HPDE6-E6E7 (cell line): ENCODE measurements around the gene EIF4E1B.

Experiments
- DNase-seq: peaks from one replicate; pipeline ENCODE4 v3.0.0; 2011; ENCODE audit warnings: missing footprints; ENCODE audit errors: extremely low spot score

The EIF4E1B gene

GRCh38 chr5:176663566-176663965 is 33.1 kb downstream of the EIF4E1B start:
- no peak for DNase-seq

- no peak for DNase-seq
Measured at GRCh38 chr5:176664479-176664878, 34.0 kb downstream of the EIF4E1B start.

GRCh38 chr5:176664886-176665285 is 34.4 kb downstream of the EIF4E1B start:
- no peak for DNase-seq

- no peak for DNase-seq
Measured at GRCh38 chr5:176665517-176665916, 35.0 kb downstream of the EIF4E1B start.

GRCh38 chr5:176667637-176668036 is 37.2 kb downstream of the EIF4E1B start:
- no peak for DNase-seq

- no peak for DNase-seq
Measured at GRCh38 chr5:176670449-176670848, 40.0 kb downstream of the EIF4E1B start.

- no peak for DNase-seq
Measured at GRCh38 chr5:176671399-176671798, 40.9 kb downstream of the EIF4E1B start.

- no peak for DNase-seq
Measured at GRCh38 chr5:176671890-176672747, 41.6 kb downstream of the EIF4E1B start.

- DNase-seq = no peak
Measured at GRCh38 chr5:176673651-176674583, 43.4 kb downstream of the EIF4E1B start.

GRCh38 chr5:176674799-176675198 is 44.3 kb downstream of the EIF4E1B start:
- no peak for DNase-seq

- peak; percentile 40 for DNase-seq
Measured at GRCh38 chr5:176675676-176676360, 45.3 kb downstream of the EIF4E1B start.

GRCh38 chr5:176676361-176676824 is 45.9 kb downstream of the EIF4E1B start:
- no peak for DNase-seq

- no peak for DNase-seq
Measured at GRCh38 chr5:176677209-176677939, 46.9 kb downstream of the EIF4E1B start.

GRCh38 chr5:176678584-176678983 is 48.1 kb downstream of the EIF4E1B start:
- DNase-seq = no peak

- DNase-seq = no peak
Measured at GRCh38 chr5:176679365-176680225, 49.1 kb downstream of the EIF4E1B start.

- DNase-seq = no peak
Measured at GRCh38 chr5:176680226-176680563, 49.7 kb downstream of the EIF4E1B start.

- no peak for DNase-seq
Measured at GRCh38 chr5:176682016-176682531, 51.6 kb downstream of the EIF4E1B start.

- DNase-seq = no peak
Measured at GRCh38 chr5:176685010-176685409, 54.5 kb downstream of the EIF4E1B start.

GRCh38 chr5:176687247-176687646 is 56.8 kb downstream of the EIF4E1B start:
- DNase-seq = no peak

GRCh38 chr5:176687881-176688280 is 57.4 kb downstream of the EIF4E1B start:
- DNase-seq = no peak
